Right lobe of liver (tissue), 4 donors: Measurements from ENCODE around the gene ACTR6.

Source experiments
- CTCF ChIP-seq, 4 donors: fragments of 200-600 bp in 3 of 4; fragments of 450-650 bp in 1 of 4; IDR thresholded peaks; one replicate each; pipeline versions ENCODE4 v1.5.1 to v1.8.0; 2016 to 2022; ENCODE audit warnings: antibody characterized with exemption in 4 of 4, mild to moderate bottlenecking in 2 of 4
- POLR2A ChIP-seq: fragments of 450-650 bp; IDR thresholded peaks from one replicate; pipeline ENCODE4 v1.6.1; 2017; ENCODE audit warnings: antibody characterized with exemption, mild to moderate bottlenecking
- donor health status: DM: no; HTN: no; CAD: no.
- donor health status: DM: no; HTN: no; CAD: no.
- donor health status: DM: no; HTN: yes; CAD: no.

GRCh38 chr12:100258127-100258526 is 57.5 kb downstream of the ACTR6 start:
- no peak for TF ChIP-seq CTCF (IDR thresholded peaks at IDR 0.05)
- no peak for TF ChIP-seq POLR2A
